B cell (primary cell): Measurements from ENCODE around the gene EHMT2. TPM values are rescaled to one million over a fixed set of nuclear protein-coding genes. Genes with fewer than 3 reads are reported as not detected.

Experiments
- ATAC-seq: fragments of 200-7000 bp; cut with Tn5 transposase; one replicate; pipeline ENCODE4 v1.10.0; 2021; ENCODE audit warnings: low read depth, mild to moderate bottlenecking, moderate number of reproducible peaks, moderate library complexity
- CTCF ChIA-PET: fragments of 350-600 bp; sonication (Branson Sonifier 250); formaldehyde crosslinking; loops from one replicate; lab custom pipeline; 2021; ENCODE audit warnings: antibody characterized with exemption, inconsistent platforms; lab: Charles Lee
- POLR2A ChIA-PET: fragments of 350-600 bp; sonication (Branson Sonifier 250); formaldehyde crosslinking; loops from one replicate; lab custom pipeline; 2021; ENCODE audit warnings: antibody characterized with exemption; lab: Charles Lee
- DNase-seq: peaks from one replicate; pipeline ENCODE4 v3.0.0; 2013
- H2AFZ ChIP-seq: 2 replicates; pipeline ENCODE4 v1.6.1; 2012; ENCODE audit warnings: mild to moderate bottlenecking, low read depth, low read length; ENCODE audit not compliant: insufficient read depth, poor library complexity, severe bottlenecking
- H3K27ac ChIP-seq, 2 donors: 1 replicate in 1 of 2; 2 replicates in 1 of 2; pipeline ENCODE4 v1.5.1; 2012 to 2013; ENCODE audit warnings: low read length in 2 of 2, mild to moderate bottlenecking in 2 of 2, moderate library complexity in 1 of 2
- H3K27me3 ChIP-seq, 4 experiments: fragments of 200-600 bp in 1 of 4; sonication (generic) in 1 of 4; replicated peaks in 1 of 4; 1 replicate in 2 of 4; 2 replicates in 2 of 4; pipeline versions ENCODE4 v1.6.1 to v1.7.0; 2013 to 2016; ENCODE audit warnings: low read length in 3 of 4, mild to moderate bottlenecking in 2 of 4, mixed read lengths in 1 of 4, moderate library complexity in 1 of 4; ENCODE audit not compliant: insufficient read depth in 4 of 4, control insufficient read depth in 3 of 4; ENCODE audit errors: control extremely low read depth in 1 of 4
- H3K36me3 ChIP-seq, 2 experiments: replicated peaks in 1 of 2; 1 replicate in 1 of 2; 2 replicates in 1 of 2; pipeline versions ENCODE4 v1.6.1 to v1.7.1; 2013; ENCODE audit warnings: low read length in 1 of 2; ENCODE audit not compliant: insufficient read depth in 2 of 2, control insufficient read depth in 1 of 2; ENCODE audit errors: control extremely low read depth in 1 of 2, extremely low read depth in 1 of 2
- H3K4me1 ChIP-seq, 2 donors: fragments of 200-600 bp in 1 of 2; sonication (generic) in 1 of 2; 1 replicate in 1 of 2; 2 replicates in 1 of 2; pipeline versions ENCODE4 v1.5.1 to v1.6.1; 2013 to 2017; ENCODE audit warnings: low read length in 2 of 2; ENCODE audit not compliant: control insufficient read depth in 2 of 2, insufficient read depth in 2 of 2
- H3K4me2 ChIP-seq: replicated peaks from 2 replicates; pipeline ENCODE3; 2012; ENCODE audit warnings: mild to moderate bottlenecking, low read depth, low read length; ENCODE audit not compliant: poor library complexity, severe bottlenecking
- H3K4me3 ChIP-seq, 5 experiments: fragments of 200-600 bp in 1 of 5; sonication (generic) in 1 of 5; 1 replicate in 3 of 5; 2 replicates in 2 of 5; pipeline versions ENCODE4 v1.5.1 to v1.7.0; 2011 to 2016; ENCODE audit warnings: low read length in 4 of 5, mild to moderate bottlenecking in 4 of 5, low read depth in 2 of 5, control low read depth in 1 of 5, moderate library complexity in 1 of 5; ENCODE audit not compliant: insufficient read depth in 1 of 5; ENCODE audit errors: control extremely low read depth in 1 of 5, extremely low read depth in 1 of 5
- H3K79me2 ChIP-seq: fragments of 200-600 bp; sonication (generic); one replicate; pipeline ENCODE4 v1.6.0; 2016; ENCODE audit warnings: low read length; ENCODE audit not compliant: control insufficient read depth, insufficient read depth
- H3K9ac ChIP-seq: fragments of 200-600 bp; sonication (generic); 2 replicates; pipeline ENCODE4 v1.6.1; 2017; ENCODE audit warnings: mild to moderate bottlenecking, low read length, moderate library complexity
- H3K9me3 ChIP-seq, 3 donors: one replicate each; pipeline versions ENCODE4 v1.6.1 to v1.7.1; 2013; ENCODE audit warnings: low read length in 2 of 3; ENCODE audit not compliant: control insufficient read depth in 2 of 3, insufficient read depth in 1 of 3; ENCODE audit errors: control extremely low read depth in 1 of 3
- H4K20me1 ChIP-seq: 2 replicates; pipeline ENCODE4 v1.6.0; 2012; ENCODE audit warnings: mild to moderate bottlenecking, low read length; ENCODE audit not compliant: insufficient read depth, control insufficient read depth, poor library complexity, severe bottlenecking
- H3K27ac Mint-ChIP-seq: one replicate; pipeline ENCODE4 v1.8.0; 2021; ENCODE audit warnings: mixed read lengths
- H3K27me3 Mint-ChIP-seq: one replicate; pipeline ENCODE4 v1.8.0; 2021; ENCODE audit warnings: mixed read lengths
- H3K4me1 Mint-ChIP-seq: one replicate; pipeline ENCODE4 v1.8.0; 2021; ENCODE audit warnings: mixed read lengths
- H3K4me3 Mint-ChIP-seq: one replicate; pipeline ENCODE4 v1.8.0; 2021; ENCODE audit warnings: mixed read lengths
- H3K9me3 Mint-ChIP-seq: one replicate; pipeline ENCODE4 v1.8.0; 2022; ENCODE audit warnings: mixed read lengths; ENCODE audit not compliant: insufficient read depth
- EZH2 ChIP-seq: IDR thresholded peaks from 2 replicates; pipeline ENCODE4 v1.6.1; 2012; ENCODE audit warnings: borderline replicate concordance, low read depth, mild to moderate bottlenecking, moderate library complexity, low read length; ENCODE audit not compliant: insufficient read depth, poor library complexity, severe bottlenecking
- WGBS: methylation state at CpG from one replicate; pipeline ENCODE4 v1.1.5; 2013; ENCODE audit warnings: missing lambda C conversion rate; ENCODE audit not compliant: insufficient coverage; 5-methylcytosine and 5-hydroxymethylcytosine counted together
- intact Hi-C: fragments of 100-400 bp; cut with micrococcal nuclease; formaldehyde crosslinking; loops from one replicate; pipeline ENCODE4 v1.10.0; 2022
- polyA plus RNA-seq: library from polyadenylated mRNA; depleted of rRNA; stranded (reverse); fragments of >200 nt; gene quantifications from 2 replicates; pipeline ENCODE4 v1.2.3, GENCODE V29; 2012
- total RNA-seq, 2 donors: library from RNA; stranded (reverse); fragments of 120-200 nt in 1 of 2; gene quantifications; 1 replicate in 1 of 2; 2 replicates in 1 of 2; pipeline versions ENCODE4 v1.2.3 to v1.2.4, GENCODE V29; 2013 to 2022
- TF ChIP-seq, protein P1 (sequence below): fragments of 200-600 bp; IDR thresholded peaks from one replicate; pipeline ENCODE4 v1.8.0; 2022; ENCODE audit warnings: antibody characterized with exemption, mild to moderate bottlenecking

The EHMT2 gene
- total and polyA plus RNA-seq, 2 donors (not counting 1 experiment from before 2014, with no cell fraction given) = 86.1 to 108 TPM

GRCh38 chr6:31878222-31878621 lies 19.3 kb downstream of the EHMT2 start:
- Histone ChIP-seq H3K27me3 (no peaks in the 10 kb centered on the region), H4K20me1 (no peaks in the 10 kb centered on the region), H3K4me1 (no peaks in the 10 kb centered on the region), H3K4me2 (no peak overlapping the region), H3K27ac (no peak overlapping the region), H3K9me3 (no peaks in the 10 kb centered on the region), H3K4me3 (no peak overlapping the region), H2AFZ (no peak overlapping the region), H3K36me3 (peaks cover 0 to 33% of the 10 kb centered on the region in 2 experiments), H3K79me2 (no peaks in the 10 kb centered on the region), H3K9ac (no peak overlapping the region)
- DNase-seq (no peak), ATAC-seq (no peak)
- TF ChIP-seq, protein P1, sequence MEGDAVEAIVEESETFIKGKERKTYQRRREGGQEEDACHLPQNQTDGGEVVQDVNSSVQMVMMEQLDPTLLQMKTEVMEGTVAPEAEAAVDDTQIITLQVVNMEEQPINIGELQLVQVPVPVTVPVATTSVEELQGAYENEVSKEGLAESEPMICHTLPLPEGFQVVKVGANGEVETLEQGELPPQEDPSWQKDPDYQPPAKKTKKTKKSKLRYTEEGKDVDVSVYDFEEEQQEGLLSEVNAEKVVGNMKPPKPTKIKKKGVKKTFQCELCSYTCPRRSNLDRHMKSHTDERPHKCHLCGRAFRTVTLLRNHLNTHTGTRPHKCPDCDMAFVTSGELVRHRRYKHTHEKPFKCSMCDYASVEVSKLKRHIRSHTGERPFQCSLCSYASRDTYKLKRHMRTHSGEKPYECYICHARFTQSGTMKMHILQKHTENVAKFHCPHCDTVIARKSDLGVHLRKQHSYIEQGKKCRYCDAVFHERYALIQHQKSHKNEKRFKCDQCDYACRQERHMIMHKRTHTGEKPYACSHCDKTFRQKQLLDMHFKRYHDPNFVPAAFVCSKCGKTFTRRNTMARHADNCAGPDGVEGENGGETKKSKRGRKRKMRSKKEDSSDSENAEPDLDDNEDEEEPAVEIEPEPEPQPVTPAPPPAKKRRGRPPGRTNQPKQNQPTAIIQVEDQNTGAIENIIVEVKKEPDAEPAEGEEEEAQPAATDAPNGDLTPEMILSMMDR = no peak
- TF ChIP-seq EZH2 = no peak
- no peaks in the 10 kb centered on the region for H3K27me3 Mint-ChIP-seq
- CTCF ChIA-PET = interaction anchor here (0.9 to 1.7 kb wide), 2 partner anchors 14 to 44 kb away, joined by 4 read pairs; no protein-coding TSS in a partner anchor
- no peaks in the 10 kb centered on the region for H3K9me3 Mint-ChIP-seq
- H3K4me1 Mint-ChIP-seq = no peaks in the 10 kb centered on the region
- no peak overlapping the region for H3K4me3 Mint-ChIP-seq
- intact Hi-C loops = no loop called here
- POLR2A ChIA-PET = interaction anchor here (0.6 kb wide), 1 partner anchor 23 kb away, joined by 4 read pairs; the partner anchor contains the start of gene ZBTB12
- WGBS = 93% methylated on average over 3 of the region's 3 CpGs
- no peak overlapping the region for H3K27ac Mint-ChIP-seq

DNA sequence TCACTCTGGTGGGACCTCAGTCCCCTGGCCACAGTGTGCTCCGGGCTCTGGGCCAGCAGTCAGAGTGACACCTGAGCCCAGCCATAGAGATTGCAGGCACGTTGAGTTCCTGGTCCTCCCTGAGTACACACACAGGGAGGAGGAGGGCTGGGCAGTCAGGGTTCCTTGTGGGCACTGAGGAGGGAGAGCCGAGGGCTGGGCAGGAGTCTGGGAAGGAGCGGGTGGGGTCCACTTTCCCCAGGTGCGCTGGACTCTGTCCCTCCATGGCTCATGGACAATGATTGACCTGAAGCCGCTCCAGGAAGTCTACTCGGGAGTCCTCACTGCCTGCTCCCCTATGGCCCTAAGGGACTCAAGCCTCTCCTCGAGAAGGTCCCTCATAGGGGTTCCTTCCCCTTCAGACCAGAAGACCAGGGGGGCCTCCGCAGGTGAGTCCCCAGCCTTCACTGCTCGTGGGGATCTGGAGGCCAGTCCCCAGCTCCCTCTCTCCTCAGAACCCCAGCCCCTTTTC lies 19.8 kb downstream of the EHMT2 start:
- ChIA-PET CTCF (interaction anchor here (0.9 to 1.7 kb wide), 2 partner anchors 14 to 44 kb away, joined by 4 read pairs; no protein-coding TSS in a partner anchor), POLR2A (no interaction called here)
- H3K4me2 ChIP-seq = no peak overlapping the region
- H3K4me3 Mint-ChIP-seq = no peak overlapping the region
- H3K27me3 Mint-ChIP-seq = no peaks in the 10 kb centered on the region
- no peak overlapping the region for H3K27ac Mint-ChIP-seq
- H3K9me3 ChIP-seq = no peaks in the 10 kb centered on the region
- no peaks in the 10 kb centered on the region for H3K4me1 Mint-ChIP-seq
- H3K9ac ChIP-seq = no peak overlapping the region
- no peak overlapping the region for H3K4me3 ChIP-seq
- peaks cover 0 to 28% of the 10 kb centered on the region in 2 experiments for H3K36me3 ChIP-seq
- H2AFZ ChIP-seq = no peak overlapping the region
- no peaks in the 10 kb centered on the region for H3K79me2 ChIP-seq
- H3K27ac ChIP-seq = no peak overlapping the region
- no peaks in the 10 kb centered on the region for H4K20me1 ChIP-seq
- intact Hi-C loops = no loop called here
- no peaks in the 10 kb centered on the region for H3K4me1 ChIP-seq
- no peak for TF ChIP-seq EZH2
- TF ChIP-seq, protein P1 = no peak
- H3K27me3 ChIP-seq = no peaks in the 10 kb centered on the region
- DNase-seq (no peak), ATAC-seq (no peak)
- WGBS = 79% methylated on average over 10 of the region's 10 CpGs
- no peaks in the 10 kb centered on the region for H3K9me3 Mint-ChIP-seq
